ENCODE measurements around the gene CNIH3.
"Not testable (repeated sequence)": the region's sequence is repeated elsewhere in the genome, so short reads cannot be mapped to it uniquely, and the experiment has no call there.

CNIH3 gene

GRCh38 chr1:224691148-224691925 lies 75.2 kb downstream of the CNIH3 start:
- DNase-seq: no peak

GRCh38 chr1:224694969-224695368 lies 78.9 kb downstream of the CNIH3 start:
- DNase-seq: no peak

- no peak for DNase-seq
Observed at GRCh38 chr1:224696021-224696420, 79.9 kb downstream of the CNIH3 start.

- no peak for DNase-seq
Observed at GRCh38 chr1:224696891-224697765, 81.0 kb downstream of the CNIH3 start.

GRCh38 chr1:224698015-224698451 lies 81.9 kb downstream of the CNIH3 start:
- no peak for DNase-seq

- no peak for DNase-seq
Observed at GRCh38 chr1:224700918-224701531, 84.9 kb downstream of the CNIH3 start.

- DNase-seq: no peak
Observed at GRCh38 chr1:224703702-224704101, 87.6 kb downstream of the CNIH3 start.

- DNase-seq: no peak
Observed at GRCh38 chr1:224704107-224704735, 88.1 kb downstream of the CNIH3 start.

- DNase-seq: no peak
Observed at GRCh38 chr1:224705578-224705977, 89.5 kb downstream of the CNIH3 start.

GRCh38 chr1:224707843-224708725 lies 92.0 kb downstream of the CNIH3 start:
- DNase-seq: no peak

GRCh38 chr1:224710196-224710595 lies 94.1 kb downstream of the CNIH3 start:
- DNase-seq: no peak

GRCh38 chr1:224711231-224711756 lies 95.2 kb downstream of the CNIH3 start:
- not testable (repeated sequence) for DNase-seq

- DNase-seq: no peak
Observed at GRCh38 chr1:224711876-224712275, 95.8 kb downstream of the CNIH3 start.

GRCh38 chr1:224713228-224713627 lies 97.1 kb downstream of the CNIH3 start:
- no peak for DNase-seq

GRCh38 chr1:224714553-224714952 lies 98.4 kb downstream of the CNIH3 start:
- no peak for DNase-seq

GRCh38 chr1:224718470-224719053 lies 102.4 kb downstream of the CNIH3 start:
- DNase-seq: no peak

- DNase-seq: no peak
Observed at GRCh38 chr1:224719716-224720115, 103.6 kb downstream of the CNIH3 start.

GRCh38 chr1:224720216-224720615 lies 104.1 kb downstream of the CNIH3 start:
- no peak for DNase-seq

- no peak for DNase-seq
Observed at GRCh38 chr1:224721000-224721399, 104.9 kb downstream of the CNIH3 start.

GRCh38 chr1:224722838-224723237 lies 106.7 kb downstream of the CNIH3 start:
- DNase-seq: no peak

GRCh38 chr1:224724566-224724965 lies 108.4 kb downstream of the CNIH3 start:
- DNase-seq: no peak
